HG03469 (cell line): ENCODE measurements around the gene CDH4.

ENCODE experiments used
- ATAC-seq: cut with Tn5 transposase; IDR thresholded peaks from one replicate; pipeline ENCODE4 v1.9.1; 2021; ENCODE audit warnings: mild to moderate bottlenecking, moderate library complexity, moderate number of reproducible peaks; ENCODE audit not compliant: unreplicated experiment

CDH4 gene

DNA sequence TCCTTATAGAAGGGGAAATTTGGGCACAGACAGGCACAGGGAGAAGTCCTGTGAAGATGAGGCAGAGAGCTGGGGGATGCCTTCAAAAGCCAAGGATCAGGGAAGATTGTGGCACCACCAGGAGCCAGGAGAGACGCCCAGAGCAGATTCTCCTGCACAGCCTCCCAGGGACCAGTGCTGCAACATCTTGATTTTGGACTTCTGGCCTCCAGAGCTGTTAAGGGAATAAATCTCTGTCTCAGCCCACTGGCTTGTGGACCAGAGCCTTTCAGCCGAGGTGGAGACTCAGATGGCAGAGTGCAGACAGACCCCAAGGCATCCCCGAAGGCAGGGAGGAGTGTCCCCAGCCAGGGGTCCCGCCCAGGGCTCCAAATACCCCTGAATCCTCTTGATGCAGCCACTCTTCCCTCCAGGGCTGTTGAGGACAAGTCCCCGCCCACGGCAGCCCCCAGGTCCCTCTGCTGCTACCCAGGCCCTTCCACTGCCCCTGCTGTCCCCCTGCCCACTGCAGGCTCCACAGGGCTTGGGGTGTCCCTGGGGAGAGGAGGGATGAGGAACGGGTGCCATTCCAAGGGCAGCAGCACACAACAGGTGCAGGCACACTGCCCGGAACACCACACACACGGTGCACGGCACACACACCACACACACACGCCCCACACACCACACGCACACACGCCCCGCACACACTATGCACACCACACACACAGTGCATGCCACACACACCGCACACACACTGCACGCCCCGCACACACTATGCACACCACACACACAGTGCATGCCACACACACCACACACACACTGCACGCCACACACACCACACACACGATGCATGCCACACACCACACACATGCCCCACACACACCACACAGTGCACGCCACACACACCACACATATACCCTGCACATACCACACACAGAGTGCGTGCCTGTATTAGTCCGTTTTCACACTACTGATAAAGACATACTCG is 502.2 kb downstream of the CDH4 start:
- ATAC-seq, result no peak

- ATAC-seq, result no peak
These were observed 503.1 kb downstream of the CDH4 start for GRCh38 chr20:61754976-61755778.

- ATAC-seq, result no peak
These were observed 504.1 kb downstream of the CDH4 start for GRCh38 chr20:61755971-61756845.

- no peak for ATAC-seq
These were observed 505.1 kb downstream of the CDH4 start for GRCh38 chr20:61756966-61757677.

- no peak for ATAC-seq
These were observed 505.9 kb downstream of the CDH4 start for GRCh38 chr20:61757678-61758563.

DNA sequence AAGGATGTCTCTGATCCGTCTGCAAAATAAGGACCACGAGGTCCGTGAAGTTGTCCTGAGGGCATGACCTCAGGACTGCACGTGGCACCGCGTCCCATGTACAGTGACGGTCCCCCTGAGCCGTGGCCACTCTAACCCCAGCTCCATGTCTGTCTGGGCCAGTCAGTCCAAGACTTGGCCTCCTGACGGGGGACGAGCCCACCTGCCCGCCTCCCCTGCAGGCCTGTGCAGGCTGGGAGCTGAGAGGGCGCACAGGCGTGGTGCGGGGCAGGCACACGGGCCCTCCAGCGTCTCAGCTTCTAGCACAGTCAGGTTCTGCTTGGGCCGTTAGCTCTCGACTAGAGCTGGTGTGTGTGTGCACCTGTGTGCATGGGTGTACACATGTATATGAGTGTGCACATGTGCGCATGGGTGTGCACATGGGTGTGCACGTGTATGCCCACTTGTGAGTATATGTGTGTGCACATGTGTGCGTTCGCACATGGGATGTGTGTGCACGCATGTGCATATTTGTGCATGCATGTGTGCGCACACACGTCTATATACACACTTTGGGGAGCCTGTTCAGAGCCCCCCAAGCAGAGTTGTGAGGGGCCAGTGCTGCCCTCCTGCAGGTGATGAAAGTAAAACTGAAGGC is 506.6 kb downstream of the CDH4 start:
- ATAC-seq, result no peak

GRCh38 chr20:61759286-61760065 is 507.4 kb downstream of the CDH4 start:
- ATAC-seq, result no peak

- ATAC-seq, result no peak
These were observed 508.3 kb downstream of the CDH4 start for GRCh38 chr20:61760321-61760720.

DNA sequence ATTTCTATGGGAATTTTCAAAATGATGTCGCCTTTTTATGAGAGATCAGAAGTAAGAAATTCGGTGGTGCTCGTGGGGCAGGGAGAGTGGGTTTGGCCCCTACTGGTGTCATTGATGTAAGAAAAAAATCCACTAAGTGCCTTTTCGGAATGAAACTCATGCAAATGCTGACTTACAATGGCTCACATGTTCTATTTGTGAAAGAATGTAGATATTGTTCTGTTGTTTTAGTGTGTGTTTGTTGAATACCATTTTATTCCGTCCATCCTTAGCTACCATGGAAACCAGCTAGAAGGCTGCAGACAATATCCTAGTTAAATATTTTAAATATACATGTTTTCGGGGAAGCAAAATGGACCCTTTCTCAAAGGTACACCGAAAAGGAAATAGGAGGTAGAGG is 508.7 kb downstream of the CDH4 start:
- no peak for ATAC-seq

DNA sequence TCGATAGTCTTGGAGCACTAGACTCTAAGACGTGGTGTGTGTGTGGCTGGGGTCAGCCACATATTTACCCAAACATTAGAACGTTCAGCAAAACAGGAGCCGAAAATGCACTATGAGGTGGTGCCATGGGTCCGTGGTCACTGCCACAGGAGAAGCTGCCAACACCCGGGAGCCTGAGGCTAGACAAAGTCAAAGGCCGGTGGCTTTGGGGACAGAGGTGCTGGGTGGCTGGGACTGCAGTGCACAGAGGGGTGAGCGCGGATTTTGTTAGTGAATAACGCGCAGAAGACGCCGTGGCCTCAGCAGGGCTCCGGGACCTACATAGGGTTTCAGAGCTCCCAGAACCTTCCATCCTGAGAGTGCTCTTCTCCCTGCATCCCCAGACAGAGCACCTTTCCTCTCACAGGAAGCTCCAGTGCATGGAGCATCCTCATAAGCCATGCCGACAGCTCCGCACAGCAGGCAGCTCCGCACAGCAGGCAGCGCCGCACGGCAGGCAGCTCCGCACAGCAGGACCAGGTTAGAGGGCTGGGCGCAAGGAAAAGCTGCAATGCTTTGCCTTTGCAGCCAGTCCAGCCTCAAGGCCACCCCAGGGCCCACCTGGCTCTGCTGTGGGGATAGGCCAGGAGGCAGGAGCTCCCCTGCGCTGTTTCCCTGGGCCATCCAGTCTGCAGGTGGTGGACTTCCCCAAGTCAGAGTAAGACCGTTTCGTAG is 509.5 kb downstream of the CDH4 start:
- no peak for ATAC-seq

DNA sequence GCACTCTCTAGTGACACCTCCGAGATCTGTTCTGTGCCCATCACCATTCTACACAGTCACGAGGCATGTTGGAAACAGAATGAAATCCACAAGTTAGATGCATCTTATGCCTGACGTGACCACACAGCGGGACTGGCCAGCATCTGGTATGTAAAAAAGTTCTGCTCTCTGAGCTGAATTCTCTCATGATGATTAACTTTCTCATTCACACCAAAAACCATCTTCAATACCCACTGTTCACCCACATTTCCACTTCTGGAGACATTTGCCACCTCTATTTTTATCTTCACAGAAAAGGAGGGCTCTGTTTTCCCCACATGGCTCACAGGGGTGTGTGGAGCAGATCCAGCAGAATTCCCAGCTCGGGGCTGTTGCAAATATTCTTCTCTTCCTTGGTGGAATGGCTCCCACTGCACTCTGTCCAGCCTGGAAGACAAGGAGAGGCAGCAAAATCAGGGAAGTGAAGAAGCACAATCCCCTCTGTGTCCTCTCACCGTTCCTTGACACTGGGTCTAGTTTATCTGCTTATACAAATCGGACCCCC is 510.2 kb downstream of the CDH4 start:
- no peak for ATAC-seq

DNA sequence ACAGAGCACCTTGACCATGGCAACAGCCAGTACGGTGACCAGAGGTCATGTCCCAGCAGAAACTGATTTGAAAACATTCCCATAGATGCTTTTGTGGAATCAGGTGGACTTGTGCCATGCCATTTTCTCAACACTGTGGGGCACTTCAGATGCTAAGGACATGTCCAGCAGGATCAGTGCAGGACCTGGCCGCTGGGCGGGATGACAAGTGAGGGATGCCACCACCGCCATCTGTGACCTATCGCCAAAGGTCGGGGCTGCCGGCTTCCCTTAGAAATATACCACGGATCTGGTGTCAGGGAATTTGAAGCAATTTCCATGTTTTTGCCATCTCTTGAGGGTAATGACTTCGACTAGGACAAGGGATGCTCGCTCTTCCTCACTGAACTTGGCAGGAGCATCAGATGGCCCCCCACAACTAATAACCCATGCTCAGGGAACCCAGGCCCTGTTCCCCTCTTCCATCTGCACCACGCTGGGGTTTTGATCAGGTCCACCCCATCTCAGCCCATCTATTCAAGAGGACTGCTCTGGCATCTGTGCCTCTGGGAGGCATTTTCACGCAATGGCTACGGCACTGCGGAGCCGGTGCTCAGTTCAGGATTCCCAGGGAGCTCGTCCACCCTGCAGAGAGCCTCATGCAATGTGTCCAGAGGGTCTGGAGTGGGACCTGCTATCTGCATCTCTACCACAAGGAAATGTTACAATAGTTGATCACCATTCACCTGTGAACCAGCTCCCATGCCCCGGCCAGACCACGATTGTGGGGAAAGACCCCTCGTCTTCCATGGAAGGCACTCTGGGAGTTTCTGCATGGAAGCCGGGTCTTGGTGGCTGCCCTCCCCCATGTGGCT is 511.1 kb downstream of the CDH4 start:
- no peak for ATAC-seq

DNA sequence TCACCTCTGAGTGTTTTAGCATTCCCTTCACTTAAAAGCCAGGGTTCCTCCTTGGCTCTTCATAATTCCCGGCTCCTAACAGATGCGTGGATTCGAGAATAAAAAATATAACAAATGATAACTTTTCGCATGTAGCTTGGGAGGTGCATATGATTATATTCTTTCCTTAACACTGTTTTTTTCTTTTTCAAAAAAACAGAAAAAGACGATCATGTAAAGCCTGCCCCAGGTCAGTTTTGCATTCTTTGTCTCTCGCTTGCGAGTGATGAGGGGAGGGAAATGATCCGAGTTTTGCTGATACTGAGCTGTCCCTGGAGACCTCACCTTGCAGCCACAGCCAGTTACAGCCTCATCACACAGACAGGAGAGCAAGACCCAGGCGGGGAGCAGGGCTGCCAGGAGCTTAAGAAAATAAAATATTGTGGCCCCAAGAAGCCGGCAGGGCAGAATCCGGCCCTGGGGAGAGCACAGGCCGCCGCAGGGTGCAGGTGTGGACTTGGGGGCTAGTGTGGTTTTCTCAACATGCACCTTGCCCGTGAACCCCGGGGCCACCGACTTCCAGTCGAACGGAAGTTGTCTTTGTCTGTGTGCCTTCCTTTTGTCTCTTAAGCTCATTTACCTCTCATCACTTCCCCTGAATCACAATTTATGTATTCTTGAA is 511.8 kb downstream of the CDH4 start:
- ATAC-seq, result no peak

- ATAC-seq, result no peak
These were observed 512.5 kb downstream of the CDH4 start for GRCh38 chr20:61764471-61765025.
